NAMALWA (cell line): ENCODE data around the gene CITED4.

Source experiments
- DNase-seq: peaks from one replicate; pipeline ENCODE4 v3.0.0-alpha.2; 2015; ENCODE audit warnings: low spot score

The CITED4 gene

GRCh38 chr1:40833979-40834378 is 28.2 kb downstream of the CITED4 start:
- no peak for DNase-seq

GRCh38 chr1:40831001-40831732 is 31.0 kb downstream of the CITED4 start:
- DNase-seq = no peak

GRCh38 chr1:40830419-40830943 is 31.7 kb downstream of the CITED4 start:
- no peak for DNase-seq

- no peak for DNase-seq
Measured at GRCh38 chr1:40829631-40830245, 32.4 kb downstream of the CITED4 start.

GRCh38 chr1:40825996-40826395 is 36.2 kb downstream of the CITED4 start:
- no peak for DNase-seq

- DNase-seq = no peak
Measured at GRCh38 chr1:40825435-40825788, 36.8 kb downstream of the CITED4 start.

- no peak for DNase-seq
Measured at GRCh38 chr1:40824591-40825434, 37.4 kb downstream of the CITED4 start.

- DNase-seq = no peak
Measured at GRCh38 chr1:40823983-40824382, 38.2 kb downstream of the CITED4 start.

- DNase-seq = no peak
Measured at GRCh38 chr1:40823345-40823744, 38.8 kb downstream of the CITED4 start.

GRCh38 chr1:40822890-40823289 is 39.3 kb downstream of the CITED4 start:
- DNase-seq = no peak

- no peak for DNase-seq
Measured at GRCh38 chr1:40820911-40821693, 41.1 kb downstream of the CITED4 start.

- no peak for DNase-seq
Measured at GRCh38 chr1:40820251-40820797, 41.8 kb downstream of the CITED4 start.

- DNase-seq = no peak
Measured at GRCh38 chr1:40819101-40819500, 43.1 kb downstream of the CITED4 start.

- no peak for DNase-seq
Measured at GRCh38 chr1:40818264-40818961, 43.8 kb downstream of the CITED4 start.

- DNase-seq = no peak
Measured at GRCh38 chr1:40817791-40818263, 44.3 kb downstream of the CITED4 start.

- DNase-seq = no peak
Measured at GRCh38 chr1:40815420-40815819, 46.7 kb downstream of the CITED4 start.
